ENCODE measurements around the gene WNT9B.

Gene WNT9B

GRCh38 chr17:46853896-46854444 is 2.6 kb downstream of the WNT9B start:
- no peak for FAIRE-seq
- DNase-seq (ENCODE audit: low spot score), result no peak

- FAIRE-seq (no peak), DNase-seq (ENCODE audit: low spot score) (no peak)
Observed at GRCh38 chr17:46854515-46854914, 3.1 kb downstream of the WNT9B start.

GRCh38 chr17:46854948-46855347 is 3.6 kb downstream of the WNT9B start:
- no peak for FAIRE-seq
- DNase-seq (ENCODE audit: low spot score), result no peak

- no peak for DNase-seq (ENCODE audit: low spot score)
- FAIRE-seq, result no peak
Observed at GRCh38 chr17:46857600-46857999, 6.2 kb downstream of the WNT9B start.

- FAIRE-seq (no peak), DNase-seq (ENCODE audit: low spot score) (no peak)
Observed at GRCh38 chr17:46859996-46860395, 8.6 kb downstream of the WNT9B start.

- DNase-seq (ENCODE audit: low spot score) (no peak), FAIRE-seq (no peak)
Observed at GRCh38 chr17:46862949-46863348, 11.6 kb downstream of the WNT9B start.

- FAIRE-seq, result no peak
Observed at GRCh38 chr17:46863383-46864121, 12.2 kb downstream of the WNT9B start.

GRCh38 chr17:46865100-46865499 is 13.7 kb downstream of the WNT9B start:
- DNase-seq (ENCODE audit: low spot score) (no peak), FAIRE-seq (no peak)

More at GRCh38 chr17:46863383-46864121, 12.2 kb downstream of the WNT9B start:
- no peak for DNase-seq (ENCODE audit: low spot score)

GRCh38 chr17:46866325-46866724 is 14.9 kb downstream of the WNT9B start:
- no peak for DNase-seq (ENCODE audit: low spot score)
- FAIRE-seq, result no peak

- FAIRE-seq (no peak), DNase-seq (ENCODE audit: low spot score) (no peak)
Observed at GRCh38 chr17:46866747-46867146, 15.4 kb downstream of the WNT9B start.

GRCh38 chr17:46868689-46869187 is 17.4 kb downstream of the WNT9B start:
- FAIRE-seq (no peak), DNase-seq (ENCODE audit: low spot score) (no peak)

GRCh38 chr17:46869296-46869695 is 17.9 kb downstream of the WNT9B start:
- no peak for FAIRE-seq
- DNase-seq (ENCODE audit: low spot score), result no peak

GRCh38 chr17:46869975-46870803 is 18.8 kb downstream of the WNT9B start:
- FAIRE-seq (peak; percentile 26), DNase-seq (ENCODE audit: low spot score) (no peak)

- no peak for FAIRE-seq
- DNase-seq (ENCODE audit: low spot score), result no peak
Observed at GRCh38 chr17:46872421-46872820, 21.0 kb downstream of the WNT9B start.

- no peak for FAIRE-seq
- no peak for DNase-seq (ENCODE audit: low spot score)
Observed at GRCh38 chr17:46873941-46874645, 22.7 kb downstream of the WNT9B start.

- no peak for FAIRE-seq
- no peak for DNase-seq (ENCODE audit: low spot score)
Observed at GRCh38 chr17:46874906-46875305, 23.5 kb downstream of the WNT9B start.

GRCh38 chr17:46875849-46876352 is 24.5 kb downstream of the WNT9B start:
- FAIRE-seq (no peak), DNase-seq (ENCODE audit: low spot score) (no peak)

GRCh38 chr17:46876353-46876887 is 25.0 kb downstream of the WNT9B start:
- no peak for FAIRE-seq
- DNase-seq (ENCODE audit: low spot score), result no peak

- no peak for DNase-seq (ENCODE audit: low spot score)
- FAIRE-seq, result no peak
Observed at GRCh38 chr17:46876926-46877325, 25.5 kb downstream of the WNT9B start.

- DNase-seq (ENCODE audit: low spot score) (no peak), FAIRE-seq (no peak)
Observed at GRCh38 chr17:46877466-46877865, 26.1 kb downstream of the WNT9B start.

GRCh38 chr17:46878055-46878454 is 26.7 kb downstream of the WNT9B start:
- DNase-seq (ENCODE audit: low spot score), result no peak
- FAIRE-seq, result no peak
